CD14-positive monocyte (primary cell): ENCODE results near the gene GALK2. TPM values are rescaled to one million over a fixed set of nuclear protein-coding genes. Genes with fewer than 3 reads are reported as not detected.

Experiments
- DNase-seq, 3 donors: peaks; one replicate each; pipeline ENCODE4 v3.0.0-alpha.2; 2011 to 2022
- H2AFZ ChIP-seq: 2 replicates; pipeline ENCODE4 v1.6.0; 2012; ENCODE audit warnings: mild to moderate bottlenecking, low read depth, low read length, inconsistent platforms; ENCODE audit not compliant: insufficient read depth, poor library complexity, severe bottlenecking
- H3K27ac ChIP-seq, 2 donors: 1 replicate in 1 of 2; 2 replicates in 1 of 2; pipeline ENCODE4 v1.5.1; 2012 to 2013; ENCODE audit warnings: low read length in 2 of 2, control low read depth in 1 of 2, inconsistent platforms in 1 of 2, low read depth in 1 of 2, mild to moderate bottlenecking in 1 of 2
- H3K27me3 ChIP-seq, 2 donors: one replicate each; pipeline versions ENCODE4 v1.6.0 to v1.6.1; 2011 to 2013; ENCODE audit warnings: low read length in 2 of 2; ENCODE audit not compliant: control insufficient read depth in 2 of 2, insufficient read depth in 2 of 2
- H3K36me3 ChIP-seq, 2 donors: replicated peaks in 1 of 2; 1 replicate in 1 of 2; 2 replicates in 1 of 2; pipeline versions ENCODE4 v1.5.1 to v1.6.1; 2012 to 2013; ENCODE audit warnings: low read length in 2 of 2, control low read depth in 1 of 2, inconsistent platforms in 1 of 2, mild to moderate bottlenecking in 1 of 2; ENCODE audit not compliant: insufficient read depth in 2 of 2, control insufficient read depth in 1 of 2
- H3K4me1 ChIP-seq, 2 donors: 1 replicate in 1 of 2; 2 replicates in 1 of 2; pipeline versions ENCODE4 v1.5.1 to v1.6.1; 2012 to 2013; ENCODE audit warnings: low read length in 2 of 2, control low read depth in 1 of 2, inconsistent platforms in 1 of 2, mild to moderate bottlenecking in 1 of 2, moderate library complexity in 1 of 2; ENCODE audit not compliant: insufficient read depth in 2 of 2, control insufficient read depth in 1 of 2
- H3K4me2 ChIP-seq: replicated peaks from 2 replicates; pipeline ENCODE3; 2012; ENCODE audit warnings: low read length, moderate library complexity, mild to moderate bottlenecking; ENCODE audit not compliant: poor library complexity, severe bottlenecking; ENCODE audit errors: extremely low read depth
- H3K4me3 ChIP-seq, 3 experiments: fragments of 200-600 bp in 1 of 3; sonication (generic) in 1 of 3; replicated peaks in 1 of 3; 1 replicate in 2 of 3; 2 replicates in 1 of 3; pipeline ENCODE4 v1.5.1; 2011 to 2013; ENCODE audit warnings: low read length in 3 of 3, mild to moderate bottlenecking in 3 of 3, control low read depth in 2 of 3, low read depth in 2 of 3, inconsistent platforms in 1 of 3, moderate library complexity in 1 of 3
- H3K79me2 ChIP-seq: 2 replicates; pipeline ENCODE4 v1.6.0; 2012; ENCODE audit warnings: mild to moderate bottlenecking, control low read depth, inconsistent platforms, low read length, moderate library complexity; ENCODE audit not compliant: insufficient read depth
- H3K9ac ChIP-seq: 2 replicates; pipeline ENCODE4 v1.6.0; 2017; ENCODE audit warnings: low read length, mild to moderate bottlenecking; ENCODE audit not compliant: insufficient read depth, poor library complexity, severe bottlenecking
- H3K9me3 ChIP-seq, 2 donors: replicated peaks in 1 of 2; 1 replicate in 1 of 2; 2 replicates in 1 of 2; pipeline versions ENCODE4 v1.5.1 to v1.6.1; 2012 to 2013; ENCODE audit warnings: low read length in 2 of 2, control low read depth in 1 of 2; ENCODE audit not compliant: control insufficient read depth in 1 of 2, insufficient read depth in 1 of 2
- H4K20me1 ChIP-seq: 2 replicates; pipeline ENCODE4 v1.6.0; 2012; ENCODE audit warnings: mild to moderate bottlenecking, low read length, control low read depth, moderate library complexity; ENCODE audit not compliant: insufficient read depth
- H3K27ac Mint-ChIP-seq, 7 donors: one replicate each; pipeline ENCODE4 v1.8.0; 2020; ENCODE audit warnings: mild to moderate bottlenecking in 7 of 7, mixed read lengths in 7 of 7, moderate library complexity in 6 of 7, inconsistent platforms in 2 of 7
- H3K27me3 Mint-ChIP-seq, 3 donors: one replicate each; pipeline ENCODE4 v1.8.0; 2021 to 2022; ENCODE audit warnings: low read depth in 3 of 3, mild to moderate bottlenecking in 3 of 3, mixed read lengths in 3 of 3, moderate library complexity in 3 of 3, inconsistent platforms in 1 of 3
- H3K36me3 Mint-ChIP-seq, 2 donors: one replicate each; pipeline ENCODE4 v1.8.0; 2020; ENCODE audit warnings: mixed read lengths in 2 of 2, inconsistent platforms in 1 of 2, mild to moderate bottlenecking in 1 of 2
- H3K4me1 Mint-ChIP-seq: one replicate; pipeline ENCODE4 v1.8.0; 2020; ENCODE audit warnings: mild to moderate bottlenecking, mixed read lengths
- H3K4me3 Mint-ChIP-seq, 2 donors: one replicate each; pipeline ENCODE4 v1.8.0; 2020; ENCODE audit warnings: mild to moderate bottlenecking in 2 of 2, mixed read lengths in 2 of 2, moderate library complexity in 1 of 2
- H3K9me3 Mint-ChIP-seq, 7 donors: one replicate each; pipeline ENCODE4 v1.8.0; 2020 to 2022; ENCODE audit warnings: mixed read lengths in 7 of 7, mild to moderate bottlenecking in 6 of 7, moderate library complexity in 6 of 7, inconsistent platforms in 2 of 7
- CTCF ChIP-seq: fragments of 200-600 bp; IDR thresholded peaks from one replicate; pipeline ENCODE4 v1.8.0; 2022; ENCODE audit warnings: antibody characterized with exemption, mild to moderate bottlenecking
- WGBS: methylation state at CpG from one replicate; pipeline ENCODE4 v1.1.5; 2013; ENCODE audit warnings: missing lambda C conversion rate; ENCODE audit not compliant: insufficient coverage; 5-methylcytosine and 5-hydroxymethylcytosine counted together
- intact Hi-C, 2 donors: fragments of 100-400 bp; cut with micrococcal nuclease; formaldehyde crosslinking; loops; one replicate each; pipeline versions ENCODE4 v1.15.0 to v1.15.1; 2023
- polyA plus RNA-seq, 3 donors: library from polyadenylated mRNA; depleted of rRNA in 1 of 3; unstranded in 2 of 3; stranded (reverse) in 1 of 3; fragments of 300-500 nt in 2 of 3; fragments of >200 nt in 1 of 3; fragmentation: Illumina TruSeq in 2 of 3; gene quantifications; 1 replicate in 2 of 3; 2 replicates in 1 of 3; pipeline ENCODE4 v1.2.3, GENCODE V29; 2012 to 2021

Gene GALK2
- polyA plus RNA-seq, 3 donors: 14.2 to 16.9 (median 14.5) TPM

GRCh38 chr15:49185473-49185872, 15.4 kb downstream of the GALK2 start:
- Histone ChIP-seq H3K9ac (no peak overlapping the region), H2AFZ (no peak overlapping the region), H3K4me3 (no peak overlapping the region), H3K9me3 (no peaks in the 10 kb centered on the region), H4K20me1 (no peaks in the 10 kb centered on the region), H3K27ac (no peak overlapping the region), H3K4me2 (no peak overlapping the region), H3K36me3 (no peaks in the 10 kb centered on the region), H3K79me2 (peaks cover 27% of the 10 kb centered on the region), H3K4me1 (peaks cover under 1 to 1% of the 10 kb centered on the region in 2 donors), H3K27me3 (no peaks in the 10 kb centered on the region)
- intact Hi-C loops: no loop called here
- Mint-ChIP-seq H3K9me3 (peaks cover 0 to 6% (median 0%) of the 10 kb centered on the region in 7 donors), H3K36me3 (peaks cover 15 to 25% of the 10 kb centered on the region in 2 donors), H3K4me1 (peaks cover 4% of the 10 kb centered on the region), H3K27ac (no peak overlapping the region), H3K4me3 (no peak overlapping the region), H3K27me3 (peaks cover 0 to 3% (median 0%) of the 10 kb centered on the region in 3 donors)
- no peak for DNase-seq
- no peak for TF ChIP-seq CTCF
- WGBS: no CpG with 5 or more reads among the region's 1 CpG

DNA sequence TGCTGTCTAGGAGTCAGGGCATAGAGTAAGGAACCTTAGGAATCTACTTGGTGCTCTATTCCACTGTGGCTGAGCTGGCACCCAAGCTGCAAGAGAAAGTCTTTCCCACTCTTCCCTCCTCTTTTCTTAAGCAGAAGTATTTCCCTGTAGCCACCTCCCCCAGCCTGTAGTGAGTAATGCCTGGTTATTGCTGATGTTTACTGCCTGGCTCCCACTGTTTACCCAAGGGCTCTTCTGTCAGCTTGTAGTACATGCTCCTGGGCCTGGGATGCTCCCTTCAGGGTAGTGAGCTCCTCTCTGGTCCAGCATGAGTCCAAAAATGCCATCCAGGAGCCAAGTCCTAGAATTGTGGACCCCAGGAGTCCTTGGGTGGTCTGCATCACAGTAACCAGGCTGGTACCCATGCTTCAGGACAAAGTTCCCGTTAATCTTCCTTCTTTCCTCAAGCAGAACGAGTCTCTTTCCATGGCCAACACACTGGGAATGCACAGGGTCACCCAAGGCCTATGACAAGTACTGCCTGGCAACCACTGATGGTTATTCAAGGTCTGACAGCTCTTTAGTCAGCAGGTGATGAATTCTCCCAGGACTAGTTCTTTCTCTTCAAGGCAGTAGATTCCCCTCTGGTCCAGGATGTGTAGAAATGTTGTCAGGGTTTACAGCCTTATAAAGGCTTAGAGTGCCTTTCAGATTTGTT, 17.6 kb downstream of the GALK2 start:
- H3K36me3 ChIP-seq: no peaks in the 10 kb centered on the region
- no peak overlapping the region for H2AFZ ChIP-seq
- no peaks in the 10 kb centered on the region for H3K9me3 ChIP-seq
- no peak for DNase-seq
- no peak overlapping the region for H3K9ac ChIP-seq
- Mint-ChIP-seq H3K4me3 (no peak overlapping the region), H3K27ac (no peak overlapping the region), H3K4me1 (peaks cover 9% of the 10 kb centered on the region), H3K36me3 (peaks cover 10 to 17% of the 10 kb centered on the region in 2 donors), H3K27me3 (peaks cover 0 to 3% (median 0%) of the 10 kb centered on the region in 3 donors), H3K9me3 (peaks cover 0 to 6% (median 0%) of the 10 kb centered on the region in 7 donors)
- peaks cover 36% of the 10 kb centered on the region for H3K79me2 ChIP-seq
- H4K20me1 ChIP-seq: no peaks in the 10 kb centered on the region
- peaks cover 4 to 7% of the 10 kb centered on the region in 2 donors for H3K4me1 ChIP-seq
- intact Hi-C loops: no loop called here
- no peak overlapping the region for H3K27ac ChIP-seq
- TF ChIP-seq CTCF: no peak
- no peak overlapping the region for H3K4me3 ChIP-seq
- no peak overlapping the region for H3K4me2 ChIP-seq
- WGBS: 96% methylated on average over 2 of the region's 2 CpGs
- no peaks in the 10 kb centered on the region for H3K27me3 ChIP-seq
